Spleen (tissue), 11 donors: ENCODE results near the gene PPP2R3B. TPM values are rescaled to one million over a fixed set of nuclear protein-coding genes. Genes with fewer than 3 reads are reported as not detected.

ENCODE experiments used
- DNase-seq: peaks from one replicate; pipeline ENCODE4 v3.0.0-alpha.2; 2020
- H3K27ac ChIP-seq, 8 donors: fragments of 200-600 bp; sonication (generic) in 7 of 8; 1 replicate in 4 of 8; 2 replicates in 4 of 8; pipeline versions ENCODE4 v1.5.0 to v1.8.0; 2016 to 2021; ENCODE audit warnings: inconsistent platforms in 4 of 8, mild to moderate bottlenecking in 4 of 8, moderate library complexity in 1 of 8
- H3K27me3 ChIP-seq, 7 donors: fragments of 200-600 bp; sonication (generic) in 6 of 7; replicated peaks in 1 of 7; 1 replicate in 4 of 7; 2 replicates in 3 of 7; pipeline versions ENCODE4 v1.5.0 to v1.8.0; 2016 to 2021; ENCODE audit warnings: inconsistent platforms in 3 of 7, mild to moderate bottlenecking in 1 of 7
- H3K36me3 ChIP-seq, 6 donors: fragments of 200-600 bp; sonication (generic) in 5 of 6; 1 replicate in 4 of 6; 2 replicates in 2 of 6; pipeline versions ENCODE4 v1.5.0 to v1.8.0; 2016 to 2021; ENCODE audit warnings: inconsistent platforms in 2 of 6
- H3K4me1 ChIP-seq, 6 donors: fragments of 200-600 bp; sonication (generic) in 5 of 6; 1 replicate in 3 of 6; 2 replicates in 3 of 6; pipeline versions ENCODE4 v1.5.0 to v1.8.0; 2016 to 2021; ENCODE audit warnings: inconsistent platforms in 3 of 6
- H3K4me3 ChIP-seq, 8 donors: fragments of 200-600 bp; sonication (generic) in 7 of 8; 1 replicate in 4 of 8; 2 replicates in 4 of 8; pipeline versions ENCODE4 v1.5.0 to v1.8.0; 2016 to 2021; ENCODE audit warnings: inconsistent platforms in 4 of 8, mild to moderate bottlenecking in 4 of 8, moderate library complexity in 2 of 8
- H3K9me3 ChIP-seq, 8 donors: fragments of 200-600 bp; sonication (generic) in 7 of 8; 1 replicate in 4 of 8; 2 replicates in 4 of 8; pipeline versions ENCODE4 v1.5.0 to v1.8.0; 2016 to 2021; ENCODE audit warnings: inconsistent platforms in 4 of 8
- POLR2A ChIP-seq, 3 donors: fragments of 450-650 bp; IDR thresholded peaks; one replicate each; pipeline ENCODE4 v1.5.1; 2017; ENCODE audit warnings: antibody characterized with exemption in 3 of 3, mild to moderate bottlenecking in 1 of 3
- POLR2AphosphoS5 ChIP-seq, 3 donors: sonication (generic); formaldehyde crosslinking; IDR thresholded peaks; one replicate each; pipeline ENCODE4 v1.5.1; 2017; ENCODE audit warnings: antibody characterized with exemption in 3 of 3
- WGBS, 5 donors: extraction: QIAGEN DNeasy Blood & Tissue Kit in 3 of 5; methylation state at CpG; one replicate each; pipeline versions ENCODE4 v1.1.5 to v1.1.7; 2013 to 2018; 5-methylcytosine and 5-hydroxymethylcytosine counted together
- intact Hi-C: fragments of 100-400 bp; cut with DNase I; formaldehyde crosslinking; loops from one replicate; pipeline ENCODE4 v1.15.0; 2023; ENCODE audit warnings: low total_unique reads
- polyA plus RNA-seq, 3 donors: library from polyadenylated mRNA; stranded (reverse); fragments of 200-250 nt; gene quantifications; one replicate each; pipeline ENCODE4 v1.2.1, GENCODE V29; 2013
- total RNA-seq, 7 donors: library from RNA; depleted of rRNA in 3 of 7; stranded (reverse); fragments of >200 nt in 3 of 7; fragmentation: NEBNext Ultra II Directional in 4 of 7; extraction: Animal tissue kit (Norgen Biotek cat#: 25700) in 4 of 7; gene quantifications; one replicate each; pipeline versions ENCODE4 v1.1.0 to v1.2.1, GENCODE V29; 2016 to 2021
- TF ChIP-seq, protein P1 (sequence below), 11 experiments: fragments of 200-600 bp in 7 of 11; fragments of 450-650 bp in 4 of 11; sonication (generic) in 4 of 11; IDR thresholded peaks in 8 of 11; conservative IDR thresholded peaks in 3 of 11; 1 replicate in 7 of 11; 2 replicates in 4 of 11; pipeline versions ENCODE4 v1.4.0 to v1.8.0; 2016 to 2021; ENCODE audit warnings: antibody characterized with exemption in 11 of 11, inconsistent platforms in 4 of 11, mild to moderate bottlenecking in 1 of 11
- donor health status: healthy with polysubstance abuse.
- donor health status: DM: no; HTN: no; CAD: no; lungs with moderate emphysema.
- donor health status: DM: no; HTN: no; CAD: no.
- donor health status: Bipolar disorder and iron deficiency.
- donor health status: healthy.
- donor health status: DM: no; HTN: no; CAD: no.
- donor health status: DM: yes; HTN: yes; CAD: no.

Gene PPP2R3B
- total and polyA plus RNA-seq, 10 donors, result 12.6 to 62.2 (median 26.9) TPM

DNA sequence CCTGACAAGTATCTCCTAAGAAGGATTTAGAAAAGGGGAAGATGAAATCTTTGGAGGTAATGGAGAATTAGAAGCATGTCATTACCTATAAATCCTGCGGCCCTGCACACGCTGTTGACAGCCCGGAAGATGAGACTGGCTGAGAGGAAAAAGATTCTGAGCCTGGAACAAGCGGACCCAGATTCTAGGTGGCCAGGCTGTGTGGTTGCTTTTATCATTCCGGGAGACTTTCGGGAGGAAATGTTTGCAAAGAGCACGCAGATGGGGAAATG lies 5.8 kb upstream of the PPP2R3B start:
- H3K36me3 ChIP-seq, result no peaks in the 10 kb centered on the region
- no peak for DNase-seq
- WGBS, 5 donors, result 91 to 94% (median 92%) methylated on average over 7 of the region's 7 CpGs
- H3K4me3 ChIP-seq, result no peak overlapping the region
- no peaks in the 10 kb centered on the region for H3K27me3 ChIP-seq
- intact Hi-C loops, result no loop called here
- H3K27ac ChIP-seq, result no peak overlapping the region
- H3K4me1 ChIP-seq, result peaks cover 0 to 5% (median 4%) of the 10 kb centered on the region in 6 donors
- peaks cover 0 to 4% (median 0%) of the 10 kb centered on the region in 8 donors for H3K9me3 ChIP-seq
- no peak for TF ChIP-seq POLR2AphosphoS5 (IDR thresholded peaks at IDR 0.05)
- no peak for TF ChIP-seq POLR2A (IDR thresholded peaks at IDR 0.05)

DNA sequence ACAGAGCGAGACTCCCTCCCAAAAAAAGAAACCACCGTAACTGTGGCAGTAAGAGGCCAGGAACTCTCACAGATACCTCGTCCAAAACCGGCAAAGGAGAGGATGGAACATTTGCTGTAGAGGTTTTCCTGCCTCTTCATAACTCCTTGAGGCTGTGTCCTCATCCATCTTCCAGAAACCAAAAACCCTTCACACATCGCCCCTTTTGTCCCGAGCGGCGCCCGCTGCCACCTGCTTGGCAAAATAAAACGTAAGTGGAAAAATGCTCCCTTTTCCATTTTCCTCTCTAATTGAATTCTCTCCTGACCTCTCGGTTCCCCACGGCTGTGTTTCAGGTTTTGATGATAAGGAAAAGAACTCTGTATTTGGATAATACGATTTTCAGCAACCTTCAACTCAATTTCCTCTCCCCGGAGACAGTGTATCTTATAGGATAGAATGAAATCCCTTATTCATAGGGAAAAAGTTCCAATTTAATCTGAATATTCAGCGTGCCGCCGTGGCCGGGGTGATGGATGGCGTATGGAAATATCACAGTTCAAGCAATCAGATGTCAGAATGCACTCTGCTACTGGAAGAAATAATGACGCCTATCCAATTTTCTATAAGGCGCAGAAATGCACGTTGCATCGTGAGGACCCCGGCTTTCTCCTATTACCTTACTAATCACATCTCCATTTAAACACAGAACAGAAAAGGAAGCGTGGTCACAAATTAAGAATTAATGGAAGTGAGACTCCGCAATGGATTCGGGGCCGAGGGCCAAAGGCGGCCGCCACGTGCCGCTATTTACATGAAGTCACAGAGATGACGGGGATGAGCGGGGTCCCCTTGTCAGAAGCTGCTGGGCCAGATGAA lies 5.2 kb upstream of the PPP2R3B start:
- H3K36me3 ChIP-seq, result no peaks in the 10 kb centered on the region
- 89 to 92% (median 90%) methylated on average over 34 of the region's 34 CpGs for WGBS, 5 donors
- H3K9me3 ChIP-seq, result peaks cover 0 to 4% (median 0%) of the 10 kb centered on the region in 8 donors
- H3K4me3 ChIP-seq, result no peak overlapping the region
- intact Hi-C loops, result no loop called here
- peaks cover 0 to 7% (median 6%) of the 10 kb centered on the region in 6 donors for H3K4me1 ChIP-seq
- H3K27ac ChIP-seq, result no peak overlapping the region
- no peak for DNase-seq
- TF ChIP-seq POLR2AphosphoS5 (IDR thresholded peaks at IDR 0.05) (no peak), POLR2A (IDR thresholded peaks at IDR 0.05) (no peak)
- TF ChIP-seq, protein P1, sequence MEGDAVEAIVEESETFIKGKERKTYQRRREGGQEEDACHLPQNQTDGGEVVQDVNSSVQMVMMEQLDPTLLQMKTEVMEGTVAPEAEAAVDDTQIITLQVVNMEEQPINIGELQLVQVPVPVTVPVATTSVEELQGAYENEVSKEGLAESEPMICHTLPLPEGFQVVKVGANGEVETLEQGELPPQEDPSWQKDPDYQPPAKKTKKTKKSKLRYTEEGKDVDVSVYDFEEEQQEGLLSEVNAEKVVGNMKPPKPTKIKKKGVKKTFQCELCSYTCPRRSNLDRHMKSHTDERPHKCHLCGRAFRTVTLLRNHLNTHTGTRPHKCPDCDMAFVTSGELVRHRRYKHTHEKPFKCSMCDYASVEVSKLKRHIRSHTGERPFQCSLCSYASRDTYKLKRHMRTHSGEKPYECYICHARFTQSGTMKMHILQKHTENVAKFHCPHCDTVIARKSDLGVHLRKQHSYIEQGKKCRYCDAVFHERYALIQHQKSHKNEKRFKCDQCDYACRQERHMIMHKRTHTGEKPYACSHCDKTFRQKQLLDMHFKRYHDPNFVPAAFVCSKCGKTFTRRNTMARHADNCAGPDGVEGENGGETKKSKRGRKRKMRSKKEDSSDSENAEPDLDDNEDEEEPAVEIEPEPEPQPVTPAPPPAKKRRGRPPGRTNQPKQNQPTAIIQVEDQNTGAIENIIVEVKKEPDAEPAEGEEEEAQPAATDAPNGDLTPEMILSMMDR (IDR thresholded peaks at IDR 0.05 in 8 of 11, conservative IDR thresholded peaks at IDR 0.05 in 3 of 11), result no peak
- no peaks in the 10 kb centered on the region for H3K27me3 ChIP-seq

DNA sequence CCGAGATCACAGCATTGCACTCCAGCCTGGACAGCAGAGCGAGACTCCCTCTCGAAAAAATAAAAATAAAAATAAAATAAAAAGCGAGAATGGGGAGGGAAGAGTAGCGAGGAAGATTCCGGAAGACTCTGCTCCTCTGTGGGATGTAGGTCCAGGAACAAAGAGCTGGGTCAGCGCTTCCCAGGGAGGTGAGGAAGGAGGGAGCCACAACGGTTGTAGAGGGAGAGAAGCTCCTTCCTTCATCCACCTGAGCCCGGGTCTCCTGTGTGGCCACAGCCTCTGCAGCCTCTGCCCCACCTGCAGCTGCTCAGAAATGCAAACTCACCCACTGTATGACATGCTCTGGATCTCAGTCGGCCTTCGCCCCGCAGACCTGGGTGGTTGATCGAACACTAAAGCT lies 3.8 kb upstream of the PPP2R3B start:
- DNase-seq, result no peak
- H3K27ac ChIP-seq, result no peak overlapping the region
- TF ChIP-seq POLR2A (IDR thresholded peaks at IDR 0.05) (no peak), POLR2AphosphoS5 (IDR thresholded peaks at IDR 0.05) (no peak)
- TF ChIP-seq, protein P1 (IDR thresholded peaks at IDR 0.05 in 8 of 11, conservative IDR thresholded peaks at IDR 0.05 in 3 of 11), result no peak
- no peaks in the 10 kb centered on the region for H3K36me3 ChIP-seq
- peaks cover 0 to 4% (median 0%) of the 10 kb centered on the region in 8 donors for H3K9me3 ChIP-seq
- no peak overlapping the region for H3K4me3 ChIP-seq
- peaks cover 3 to 16% (median 14%) of the 10 kb centered on the region in 6 donors for H3K4me1 ChIP-seq
- intact Hi-C loops, result no loop called here
- H3K27me3 ChIP-seq, result no peaks in the 10 kb centered on the region
- WGBS, 5 donors, result 89 to 97% (median 94%) methylated on average over 13 of the region's 13 CpGs

DNA sequence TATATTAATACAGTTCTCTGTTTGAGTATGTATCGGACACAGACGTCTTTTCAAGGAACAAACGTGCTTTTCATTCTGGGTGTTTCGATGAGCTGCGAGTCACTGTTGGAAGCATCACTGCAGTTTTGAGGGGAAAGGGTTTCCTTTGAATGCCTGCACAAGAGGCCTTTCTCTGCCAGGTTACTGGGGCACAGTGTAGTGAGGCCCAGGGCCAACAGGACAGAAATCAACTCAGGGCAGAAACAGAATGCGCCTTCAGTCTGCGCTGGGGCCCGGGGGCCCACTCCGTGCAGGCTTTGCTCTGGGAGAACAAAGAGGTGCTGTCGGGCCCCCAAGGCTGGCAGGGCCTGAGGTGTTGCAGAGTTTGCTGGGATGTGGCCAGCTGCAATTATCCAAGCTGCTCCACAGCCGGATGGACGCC lies 2.3 kb upstream of the PPP2R3B start:
- H3K27me3 ChIP-seq, result no peaks in the 10 kb centered on the region
- H3K4me1 ChIP-seq, result peaks cover 3 to 22% (median 15%) of the 10 kb centered on the region in 6 donors
- TF ChIP-seq POLR2A (IDR thresholded peaks at IDR 0.05) (no peak), POLR2AphosphoS5 (IDR thresholded peaks at IDR 0.05) (no peak)
- TF ChIP-seq, protein P1 (IDR thresholded peaks at IDR 0.05 in 8 of 11, conservative IDR thresholded peaks at IDR 0.05 in 3 of 11), result no peak
- no peak overlapping the region for H3K27ac ChIP-seq
- no peaks in the 10 kb centered on the region for H3K9me3 ChIP-seq
- 91 to 96% (median 95%) methylated on average over 11 to 12 of the region's 12 CpGs for WGBS, 5 donors
- no peak overlapping the region for H3K4me3 ChIP-seq
- intact Hi-C loops, result no loop called here
- peak; percentile 78 for DNase-seq
- H3K36me3 ChIP-seq, result no peaks in the 10 kb centered on the region
